HG03175 (cell line): ENCODE data around the gene TNIP3.
"Not testable (repeated sequence)": the region's sequence is repeated elsewhere in the genome, so short reads cannot be mapped to it uniquely, and the experiment has no call there.

Experiments used
- ATAC-seq: cut with Tn5 transposase; IDR thresholded peaks from one replicate; pipeline ENCODE4 v1.9.1; 2021; ENCODE audit warnings: mild to moderate bottlenecking, moderate library complexity; ENCODE audit not compliant: unreplicated experiment

Gene TNIP3, protein sequence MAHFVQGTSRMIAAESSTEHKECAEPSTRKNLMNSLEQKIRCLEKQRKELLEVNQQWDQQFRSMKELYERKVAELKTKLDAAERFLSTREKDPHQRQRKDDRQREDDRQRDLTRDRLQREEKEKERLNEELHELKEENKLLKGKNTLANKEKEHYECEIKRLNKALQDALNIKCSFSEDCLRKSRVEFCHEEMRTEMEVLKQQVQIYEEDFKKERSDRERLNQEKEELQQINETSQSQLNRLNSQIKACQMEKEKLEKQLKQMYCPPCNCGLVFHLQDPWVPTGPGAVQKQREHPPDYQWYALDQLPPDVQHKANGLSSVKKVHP

DNA sequence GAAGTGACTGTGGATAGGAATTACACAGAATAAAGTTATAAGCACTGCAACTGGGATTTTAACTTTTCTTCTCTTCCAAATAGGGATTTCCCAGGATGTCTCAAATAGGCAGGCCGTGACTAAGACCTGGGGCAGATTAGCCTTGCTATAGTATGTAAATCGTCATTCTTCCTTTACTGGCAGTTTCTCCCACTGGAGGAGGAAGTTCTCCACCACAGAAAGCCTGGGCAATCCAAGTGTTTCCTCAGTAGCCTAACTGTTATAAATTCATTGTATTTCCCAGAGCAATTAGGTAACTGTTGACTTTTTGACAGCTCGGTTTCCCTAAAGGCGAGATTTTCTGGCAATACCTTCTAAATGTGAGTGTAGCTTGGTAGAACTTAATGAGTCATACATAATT, at the start of gene TNIP3:
TNIP3 (minus strand) TSS at position 31 of the 400 bp plus-strand sequence. CDS start 196 bp downstream, outside the sequence.
- no peak for ATAC-seq

DNA sequence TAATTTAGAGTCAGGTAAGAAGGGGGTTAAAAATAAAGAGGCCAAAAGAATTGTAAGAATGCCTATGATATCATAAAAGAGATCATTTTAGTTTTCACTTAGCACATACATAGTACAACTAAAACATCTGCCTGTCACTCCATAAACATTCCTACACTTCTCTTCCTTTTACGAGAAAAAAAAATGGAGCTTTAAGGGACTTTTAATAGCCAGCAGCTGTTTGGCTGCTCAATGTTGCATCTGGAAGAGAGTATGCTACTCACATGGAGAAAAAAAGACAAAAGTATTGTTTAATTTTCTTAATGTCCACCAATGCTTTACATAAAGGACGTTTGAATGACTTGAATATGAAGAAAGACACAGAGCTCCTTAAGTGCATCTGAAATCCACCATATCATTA, 48.7 kb upstream of the TNIP3 start:
- no peak for ATAC-seq

DNA sequence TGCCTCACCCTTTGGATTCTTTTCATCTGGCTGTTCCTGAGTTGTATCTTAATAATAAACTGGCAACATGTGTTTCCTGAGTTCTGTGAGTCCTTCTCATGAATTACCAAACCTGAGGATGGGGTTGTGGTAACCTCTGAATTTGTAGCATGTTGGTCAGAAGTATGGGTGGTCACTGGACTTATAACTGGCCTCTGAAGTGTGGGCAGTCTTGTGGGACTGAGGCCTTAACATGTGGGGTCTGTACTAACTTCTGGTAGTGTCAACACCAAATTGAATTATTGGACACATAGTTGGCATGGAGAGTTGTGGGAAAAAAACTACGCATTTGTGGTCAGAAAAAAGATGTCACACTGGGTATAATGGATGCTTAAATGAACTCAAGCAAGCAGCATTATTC, 45.0 kb upstream of the TNIP3 start:
- no peak for ATAC-seq

DNA sequence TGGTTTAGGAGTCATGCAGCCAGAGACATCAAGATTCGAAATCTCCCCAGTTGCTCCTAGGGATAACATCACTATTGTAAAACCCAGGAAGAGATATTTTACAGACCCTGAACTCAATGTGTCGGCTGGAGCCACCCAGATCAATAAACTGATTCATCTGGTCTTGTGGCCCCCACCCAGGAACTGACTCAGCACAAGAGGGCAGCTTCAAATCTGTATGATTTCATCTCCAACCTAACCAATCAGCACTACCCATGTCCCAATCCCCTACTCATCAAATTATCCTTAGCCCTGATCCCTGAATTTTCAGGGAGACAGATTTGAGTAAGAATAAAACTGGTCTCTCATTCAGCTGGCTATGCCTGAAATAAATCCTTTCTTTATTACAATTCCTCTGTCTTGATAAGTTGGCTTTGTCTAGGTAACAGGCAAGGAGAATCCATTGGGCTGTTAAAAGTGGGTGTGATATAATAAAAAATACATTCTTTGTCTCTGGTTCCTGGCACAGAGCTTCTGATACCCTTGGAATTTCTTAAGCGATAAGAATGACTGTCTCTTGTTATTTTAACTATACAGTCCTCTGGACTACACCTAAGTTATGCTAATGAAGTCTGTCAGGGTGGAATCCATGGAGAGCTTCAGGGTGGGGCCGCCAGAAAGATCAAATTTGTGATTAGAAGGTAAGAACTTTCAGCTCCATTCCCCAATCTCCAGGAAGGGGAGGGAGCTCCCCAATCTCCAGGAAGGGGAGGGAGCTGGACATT, 44.3 kb upstream of the TNIP3 start:
- ATAC-seq = no peak

DNA sequence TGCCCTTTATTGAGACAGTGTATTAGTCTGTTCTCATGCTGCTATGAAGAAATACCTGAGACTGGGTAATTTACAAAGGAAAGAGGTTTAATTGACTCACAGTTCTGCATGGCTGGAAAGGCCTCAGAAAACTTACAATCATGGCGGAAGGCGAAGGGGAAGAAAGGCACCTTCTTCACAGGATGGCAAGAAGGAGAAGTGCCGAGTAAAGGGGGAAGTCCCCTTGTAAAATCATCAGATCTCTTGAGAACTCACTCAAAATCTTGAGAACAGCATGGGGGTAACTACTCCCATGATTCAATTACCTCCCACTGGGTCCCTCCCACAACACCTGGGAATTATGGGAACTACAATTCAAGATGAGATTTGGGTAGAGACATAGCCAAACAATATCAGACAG, 41.7 kb upstream of the TNIP3 start:
- not testable (repeated sequence) for ATAC-seq

DNA sequence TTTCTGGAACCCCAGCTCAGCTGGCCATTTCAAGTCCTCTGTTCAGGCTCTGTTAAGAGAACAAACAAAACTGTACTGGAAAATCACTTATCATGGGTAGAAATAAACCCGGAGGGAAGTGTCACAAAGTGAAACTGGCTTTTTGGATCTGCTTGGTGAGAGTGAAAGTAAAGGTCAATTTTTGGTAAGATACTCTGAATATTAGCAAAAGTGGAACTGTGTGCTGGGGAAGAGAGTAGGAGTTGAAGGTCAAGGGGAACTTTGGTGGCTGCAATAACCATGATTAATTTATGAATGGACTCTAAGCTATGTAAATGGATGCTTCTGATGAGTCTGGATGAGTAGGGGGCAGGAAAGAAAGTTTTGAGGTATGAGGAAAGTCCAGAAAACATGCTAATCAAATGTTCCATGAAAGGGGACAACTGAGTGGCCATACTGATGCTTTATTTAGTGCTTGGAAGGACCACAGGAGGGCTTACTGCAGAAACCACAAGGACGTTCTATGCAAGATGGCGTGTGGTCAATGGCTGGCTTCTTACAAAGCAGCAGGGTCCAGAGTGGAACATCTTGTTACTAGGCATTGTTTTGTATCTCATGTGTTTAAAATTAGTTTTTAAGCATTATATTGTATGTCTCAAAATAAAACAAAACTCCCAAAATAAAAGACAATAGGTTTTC, 36.8 kb upstream of the TNIP3 start:
- ATAC-seq = peak; percentile 70

DNA sequence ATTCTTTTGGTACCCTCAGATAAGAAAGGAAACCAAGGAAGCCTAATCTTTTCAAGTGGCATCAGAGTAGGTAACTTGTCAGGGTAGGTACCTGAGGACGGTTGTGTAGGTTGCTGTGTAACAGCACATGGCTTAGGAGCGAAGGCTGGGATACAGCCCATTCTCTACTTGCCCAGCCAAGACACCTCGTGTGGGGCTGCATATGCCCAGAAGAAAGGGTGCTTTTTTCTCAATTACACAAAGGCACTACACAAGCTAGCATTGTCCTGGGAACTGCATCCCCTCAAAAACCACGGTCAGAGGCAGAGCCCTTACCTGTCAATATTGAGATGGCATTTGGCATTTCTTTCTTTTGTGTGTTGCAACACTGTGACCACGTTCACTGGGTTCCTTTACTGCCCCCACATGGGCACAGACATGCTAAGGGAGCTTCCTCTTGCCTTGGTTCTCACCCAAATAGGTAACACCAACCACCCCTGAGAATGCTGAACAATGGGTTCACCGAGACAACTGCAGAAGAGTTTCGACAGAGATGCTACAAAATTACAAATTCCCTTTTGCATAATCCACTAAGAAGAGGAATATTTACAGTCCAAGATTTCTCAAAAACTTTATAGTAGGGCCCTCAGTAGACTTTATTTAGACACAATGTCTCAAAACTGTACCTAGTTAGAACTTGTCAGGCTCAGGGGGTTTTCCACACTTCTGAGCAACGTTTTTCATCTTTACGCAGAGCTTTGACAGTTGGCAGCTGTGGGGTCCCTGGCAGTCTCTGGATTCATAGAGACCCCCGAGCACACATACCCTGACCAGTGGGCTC, 35.8 kb upstream of the TNIP3 start:
- ATAC-seq = peak; percentile 78

DNA sequence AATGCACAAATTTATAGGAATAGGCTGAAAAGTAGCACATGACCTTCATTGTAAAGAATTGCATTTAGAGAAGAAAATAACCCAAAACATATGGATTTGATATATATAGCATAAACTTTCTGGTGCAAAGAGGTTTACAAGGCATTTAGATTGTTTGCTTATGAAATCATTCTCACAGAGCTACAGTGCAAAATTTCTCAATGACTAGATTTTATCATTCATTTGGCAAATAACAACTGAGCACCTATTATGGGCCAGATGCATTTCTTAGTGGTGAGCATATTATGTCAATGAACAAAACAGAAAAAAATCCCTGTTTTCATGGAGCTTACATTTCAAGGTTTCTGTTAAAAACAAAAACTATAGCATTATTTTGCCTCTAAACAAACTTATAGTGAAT, 34.1 kb upstream of the TNIP3 start:
- ATAC-seq = no peak

DNA sequence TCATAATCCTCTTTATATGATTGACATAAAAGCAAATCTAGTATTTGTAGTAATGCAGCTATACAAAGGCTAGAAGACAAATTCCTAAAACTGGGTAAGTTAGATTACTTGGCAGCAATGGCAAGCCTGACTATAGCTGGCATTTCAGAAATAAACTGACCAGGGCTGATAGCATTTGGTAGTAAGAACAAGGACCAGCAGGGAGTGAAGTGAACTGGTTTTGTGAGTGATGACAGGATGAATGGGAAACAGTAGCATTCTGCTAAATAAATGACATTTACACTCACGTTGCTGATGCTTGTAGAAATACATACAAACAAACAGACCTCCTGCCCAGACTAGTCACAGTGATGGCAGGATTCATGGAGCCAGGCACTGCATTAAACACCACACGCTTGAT, 31.5 kb upstream of the TNIP3 start:
- no peak for ATAC-seq

DNA sequence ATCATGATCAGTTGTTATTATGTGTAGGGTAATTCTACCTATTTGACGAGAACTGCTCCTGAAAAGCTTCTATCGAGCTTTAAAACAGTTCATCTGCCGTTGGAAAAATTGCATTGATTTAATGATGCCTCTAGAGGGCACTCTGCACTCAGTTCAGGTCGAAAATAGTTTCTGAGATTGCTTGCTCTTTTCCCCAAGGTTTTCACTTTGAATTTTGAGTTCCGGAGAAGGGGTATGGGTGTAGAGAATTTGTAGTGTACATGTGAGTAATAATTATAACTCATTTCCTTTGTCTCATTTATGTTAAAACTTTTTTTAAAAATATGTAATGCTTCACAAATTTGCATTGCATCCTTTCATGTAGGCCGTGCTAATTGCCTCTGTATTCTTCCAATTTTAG, 28.4 kb upstream of the TNIP3 start:
- no peak for ATAC-seq

DNA sequence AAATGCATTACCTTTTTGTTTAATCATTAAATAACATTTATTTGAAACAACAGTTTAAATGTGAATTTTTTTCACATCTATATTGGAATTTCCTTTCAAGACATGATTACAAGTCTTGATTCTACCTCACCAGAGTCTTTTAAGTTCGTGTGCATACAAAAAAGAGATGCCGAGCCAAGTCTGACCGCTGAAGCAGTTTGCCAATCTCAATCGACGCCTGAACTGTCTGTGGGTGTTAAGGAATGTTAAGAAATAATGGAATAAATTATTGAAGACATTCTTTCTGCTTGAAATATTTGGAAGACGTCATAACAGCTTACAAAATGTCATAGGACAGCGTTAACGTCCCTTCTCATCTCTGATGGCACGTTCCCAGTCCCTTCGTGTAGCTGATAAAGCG, 27.9 kb upstream of the TNIP3 start:
- no peak for ATAC-seq

DNA sequence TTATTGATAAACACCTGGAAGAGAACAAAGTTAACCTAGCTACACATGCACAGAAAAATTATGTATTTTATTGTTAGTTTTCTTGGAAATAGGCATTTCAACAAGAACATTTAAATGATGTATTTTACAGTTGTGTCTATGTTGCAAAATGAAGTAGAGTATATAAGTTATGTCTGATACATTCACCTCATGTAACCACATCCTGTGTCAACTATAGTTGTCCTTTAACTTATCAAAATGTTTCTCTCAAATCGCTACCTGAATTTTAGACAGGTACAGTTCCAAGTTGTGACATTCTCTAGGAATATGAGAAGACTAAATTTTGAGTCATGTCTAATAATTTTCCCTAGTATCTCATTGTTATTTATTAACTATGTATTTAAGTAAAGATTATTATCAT, 27.2 kb upstream of the TNIP3 start:
- ATAC-seq = no peak

DNA sequence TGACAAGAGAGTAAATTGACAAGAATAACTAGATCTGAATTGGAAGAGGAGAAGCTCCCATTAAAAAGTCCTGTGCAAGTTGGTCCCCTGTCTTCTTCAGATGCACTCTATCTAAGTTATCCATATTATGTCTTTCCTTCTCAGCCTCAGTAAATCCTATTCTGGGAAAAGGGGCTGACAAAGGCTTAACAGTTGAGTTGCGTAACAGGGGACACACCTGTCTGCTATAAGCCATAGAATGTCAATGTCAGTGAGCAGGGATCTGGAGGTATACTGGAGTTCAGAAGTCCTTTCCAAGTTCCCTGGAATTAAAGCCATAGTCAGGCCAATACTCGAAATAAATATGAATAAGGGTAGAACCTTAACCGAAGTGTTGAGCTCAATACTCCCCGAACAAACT, 26.3 kb upstream of the TNIP3 start:
- no peak for ATAC-seq

DNA sequence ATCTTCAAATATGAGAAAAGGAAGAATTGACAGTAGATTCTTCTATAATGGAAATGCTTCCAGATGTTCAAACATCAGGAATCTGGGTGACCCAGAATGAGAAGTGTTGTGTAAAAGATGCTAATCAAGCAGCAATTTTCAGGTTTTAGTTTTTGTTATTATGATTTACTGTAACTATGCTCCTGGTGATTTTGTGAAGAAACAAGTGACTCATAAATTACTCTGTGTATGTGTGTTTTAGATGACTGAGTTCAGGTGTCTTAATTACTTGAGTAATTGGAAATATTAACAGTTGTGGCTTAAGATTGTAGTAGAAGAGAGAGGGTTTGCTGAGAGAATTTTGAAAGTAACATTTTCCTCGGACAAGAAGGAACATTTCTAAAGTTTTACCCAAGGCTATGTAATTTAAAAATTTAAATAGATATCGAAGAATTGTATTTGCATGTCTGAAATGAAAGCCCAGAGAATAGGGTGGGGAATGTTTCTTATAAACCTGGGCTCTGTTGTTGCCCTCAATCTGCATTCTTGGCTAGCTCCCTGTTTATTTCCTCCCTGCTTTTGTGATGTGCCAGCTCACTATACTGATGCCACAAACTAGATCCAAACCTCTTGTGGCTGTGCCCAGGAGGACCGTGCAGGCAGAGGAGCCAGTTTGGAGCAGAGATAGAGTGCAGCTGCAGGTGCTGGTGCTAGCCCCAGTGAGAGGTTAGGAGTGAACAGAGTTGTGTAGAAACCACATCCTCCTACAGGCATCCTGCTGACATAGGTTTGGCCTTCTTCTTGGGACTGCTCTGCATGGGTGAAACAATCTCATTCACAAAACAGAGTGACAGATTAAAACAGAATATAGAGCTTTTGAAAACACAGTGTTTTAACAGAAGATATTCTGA, 25.4 kb upstream of the TNIP3 start:
- ATAC-seq = peak; percentile 90

DNA sequence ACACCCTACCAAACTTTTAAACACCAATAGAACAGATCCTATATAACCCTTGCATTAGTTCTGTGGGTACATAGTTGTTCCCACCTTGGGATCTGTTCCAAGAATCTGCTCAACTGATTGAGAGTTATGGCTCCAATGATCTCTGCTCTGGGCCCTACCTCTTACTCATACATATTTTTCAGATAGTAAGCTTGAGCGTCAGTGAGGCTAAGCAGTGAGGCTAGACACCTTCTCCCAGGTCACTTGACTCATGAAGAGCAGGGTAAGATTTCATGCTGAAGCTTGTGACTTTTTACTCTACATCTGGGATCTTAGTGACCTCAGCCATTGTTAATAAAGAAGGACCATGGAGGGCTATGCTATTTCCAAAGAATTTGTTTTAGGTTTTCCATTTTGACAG, 23.1 kb upstream of the TNIP3 start:
- no peak for ATAC-seq

DNA sequence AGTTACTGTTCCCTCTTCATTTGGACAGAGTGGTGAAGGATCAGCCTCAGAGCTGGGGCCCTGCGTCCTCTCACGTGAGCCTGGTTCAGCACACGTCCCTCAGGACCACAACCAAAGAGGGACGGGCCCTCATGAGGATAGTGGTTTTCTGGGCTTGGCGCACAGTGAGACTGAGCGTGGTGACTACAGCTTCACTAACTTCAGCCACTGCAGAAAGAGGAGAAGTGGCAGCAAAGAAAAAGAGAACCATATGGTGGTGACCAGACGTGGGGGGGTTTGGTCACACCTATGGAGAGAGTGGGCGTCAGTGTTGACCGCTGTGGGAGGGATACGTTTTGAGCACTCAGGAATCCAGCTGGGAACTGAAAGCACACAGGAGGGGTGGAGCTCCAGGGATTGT, 21.8 kb upstream of the TNIP3 start:
- ATAC-seq = peak; percentile 54

DNA sequence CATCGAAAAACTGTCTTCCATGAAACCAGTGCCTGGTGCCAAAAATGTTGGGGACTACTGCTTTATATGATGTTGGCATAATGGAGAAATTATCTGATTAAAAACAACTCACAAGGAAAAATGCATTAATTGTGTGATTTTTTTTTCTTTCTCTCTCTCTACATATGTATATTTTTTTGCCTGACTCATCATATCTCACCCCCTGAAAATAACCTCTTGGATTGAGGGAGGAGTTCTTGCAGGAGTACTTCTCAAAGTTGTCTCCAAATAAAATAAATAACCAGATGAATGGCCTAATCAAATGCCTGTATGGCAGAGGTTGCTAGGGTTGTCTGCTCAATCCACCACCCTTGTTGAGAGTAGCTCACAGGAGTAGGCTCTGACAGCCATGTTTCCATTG, 19.9 kb upstream of the TNIP3 start:
- ATAC-seq = no peak

DNA sequence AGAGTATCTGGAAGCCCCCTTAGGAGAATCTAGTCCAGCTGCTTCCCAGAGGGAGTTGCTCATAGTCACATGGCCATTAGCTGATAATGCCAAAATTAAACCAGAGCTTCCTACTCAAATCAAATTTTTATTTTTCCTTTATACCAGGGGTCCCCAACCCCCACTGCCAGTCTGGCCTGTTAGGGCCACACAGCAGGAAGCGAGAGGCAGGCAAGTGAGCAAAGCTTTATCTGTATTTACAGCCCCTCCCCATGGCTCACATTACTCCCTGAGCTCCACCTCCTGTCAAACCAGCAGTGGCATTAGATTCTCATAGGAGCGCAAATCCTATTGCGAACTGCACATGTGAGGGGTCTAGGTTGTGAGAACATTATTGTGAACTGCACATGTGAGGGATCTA, 19.2 kb upstream of the TNIP3 start:
- ATAC-seq = no peak

DNA sequence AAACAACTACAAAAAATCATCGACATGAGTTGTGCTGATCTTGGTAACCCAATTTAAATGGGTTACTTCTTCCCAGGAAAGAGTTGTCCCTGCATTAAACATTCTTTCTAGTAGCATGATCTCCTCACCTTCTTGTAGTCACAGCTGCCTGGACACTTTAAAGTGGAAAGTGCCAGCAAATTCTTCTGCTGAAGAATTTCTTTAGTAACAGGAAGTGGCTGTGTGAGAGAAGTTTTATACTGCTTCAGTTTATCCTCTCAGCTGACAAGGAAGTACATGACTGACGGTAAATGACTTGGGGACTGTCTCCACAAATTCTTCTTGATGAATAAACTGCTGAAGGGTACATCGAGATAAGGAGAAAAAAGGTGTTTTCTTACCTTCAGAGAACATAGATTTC, 18.2 kb upstream of the TNIP3 start:
- no peak for ATAC-seq

DNA sequence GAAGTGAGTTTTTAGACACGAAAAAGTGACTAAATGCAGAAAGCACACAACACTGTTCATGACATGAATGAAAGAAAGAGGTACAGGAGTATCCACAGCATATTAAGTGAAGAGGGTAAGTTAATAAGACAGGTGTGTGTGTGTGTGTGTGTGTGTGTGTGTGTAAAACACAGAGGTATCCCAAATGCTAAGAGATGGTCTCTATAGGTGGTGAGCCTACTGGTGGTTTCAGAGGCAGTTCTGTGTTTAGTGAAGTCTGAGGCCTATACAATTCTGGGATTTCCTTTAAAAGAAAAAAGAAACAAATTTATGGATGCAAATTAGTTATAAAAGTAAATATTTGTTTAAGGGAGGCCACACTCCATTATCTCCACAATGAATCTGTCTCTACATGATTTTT, 17.4 kb upstream of the TNIP3 start:
- no peak for ATAC-seq
